GM19025 (cell line): ENCODE measurements around the gene ZBED3.
"Not testable (repeated sequence)": the region's sequence is repeated elsewhere in the genome, so short reads cannot be mapped to it uniquely, and the experiment has no call there.

Experiments used
- ATAC-seq: cut with Tn5 transposase; IDR thresholded peaks from one replicate; pipeline ENCODE4 v1.9.1; 2021; ENCODE audit warnings: mild to moderate bottlenecking, low read depth, moderate library complexity; ENCODE audit not compliant: unreplicated experiment

ZBED3 gene

DNA sequence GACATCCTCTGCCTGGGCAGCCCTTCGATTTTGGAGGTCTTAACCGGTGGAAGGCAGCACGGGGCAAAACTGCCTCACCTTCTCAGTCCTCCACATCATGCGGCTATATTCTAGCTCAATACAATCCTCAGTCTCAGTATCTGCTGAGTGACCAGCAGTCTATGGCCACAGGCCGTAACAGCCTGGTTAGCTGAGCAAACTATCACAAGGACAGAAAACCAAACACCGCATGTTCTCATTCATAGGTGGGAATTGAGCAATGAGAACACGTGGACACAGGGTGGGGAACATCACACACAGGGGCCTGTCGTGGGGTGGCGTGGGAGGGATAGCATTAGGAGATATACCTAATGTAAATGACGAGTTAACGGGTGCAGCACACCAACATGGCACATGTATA, 6.6 kb downstream of the ZBED3 start:
- ATAC-seq, result not testable (repeated sequence)

DNA sequence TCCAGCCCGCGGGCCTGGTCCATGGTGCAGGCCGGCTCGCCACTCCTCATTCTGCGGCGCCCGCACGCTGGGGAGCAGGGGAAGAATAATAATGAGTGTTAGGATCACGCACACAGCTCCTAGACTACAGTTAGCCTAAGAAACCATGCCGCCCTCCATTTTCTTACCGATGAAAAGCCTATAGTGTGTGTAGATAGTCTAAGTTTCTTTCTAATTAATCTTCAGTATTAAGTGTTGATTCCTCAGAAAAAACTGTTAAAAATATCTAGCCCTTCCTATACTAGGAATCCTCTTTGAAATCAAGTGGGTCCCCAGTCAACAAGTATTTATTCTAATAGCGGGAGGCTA, 9.3 kb downstream of the ZBED3 start:
- no peak for ATAC-seq

DNA sequence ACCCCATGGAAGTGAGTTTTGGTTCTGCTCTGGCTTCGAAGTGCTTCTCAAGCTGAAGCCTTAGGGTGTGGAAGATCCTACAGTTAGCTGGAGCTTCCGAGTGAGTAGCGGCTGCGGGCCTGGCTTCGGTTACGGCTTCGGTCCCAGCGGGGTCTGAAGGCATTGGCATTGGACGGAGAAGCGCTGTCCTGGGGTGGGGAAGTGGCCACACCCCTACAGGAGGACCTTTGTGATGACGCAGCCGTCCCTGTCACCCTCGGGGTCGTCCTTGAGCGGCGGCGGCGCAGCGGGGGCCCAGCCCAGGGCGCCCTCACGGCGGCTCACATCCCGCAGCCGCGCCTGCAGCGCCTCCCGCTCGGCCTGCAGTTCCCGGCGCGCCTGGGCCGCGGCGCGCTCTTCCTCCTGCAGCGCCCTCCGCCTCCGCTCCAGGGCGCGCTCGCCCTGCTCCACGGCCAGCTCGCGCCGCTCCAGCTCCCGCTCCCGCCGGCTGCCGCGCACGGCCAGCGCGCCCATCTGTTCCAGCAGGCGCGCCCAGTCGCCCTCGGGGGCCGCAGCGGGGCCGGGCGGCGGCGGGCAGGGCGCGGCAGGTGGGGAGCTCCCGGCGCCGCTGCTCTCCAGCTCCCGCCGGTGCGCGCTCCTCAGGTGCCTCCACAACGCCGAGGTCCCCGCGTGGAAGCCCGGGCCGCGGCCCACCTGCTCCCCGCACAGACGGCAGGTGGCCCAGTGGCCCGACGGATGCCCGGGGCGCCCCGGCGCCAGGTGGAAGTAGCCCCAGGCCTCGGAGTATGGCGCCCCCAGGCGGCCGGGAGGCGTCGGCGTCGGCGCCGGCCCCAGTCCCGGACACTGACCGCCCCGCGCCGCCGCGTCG, 9.9 kb downstream of the ZBED3 start:
- ATAC-seq, result peak; percentile 86

DNA sequence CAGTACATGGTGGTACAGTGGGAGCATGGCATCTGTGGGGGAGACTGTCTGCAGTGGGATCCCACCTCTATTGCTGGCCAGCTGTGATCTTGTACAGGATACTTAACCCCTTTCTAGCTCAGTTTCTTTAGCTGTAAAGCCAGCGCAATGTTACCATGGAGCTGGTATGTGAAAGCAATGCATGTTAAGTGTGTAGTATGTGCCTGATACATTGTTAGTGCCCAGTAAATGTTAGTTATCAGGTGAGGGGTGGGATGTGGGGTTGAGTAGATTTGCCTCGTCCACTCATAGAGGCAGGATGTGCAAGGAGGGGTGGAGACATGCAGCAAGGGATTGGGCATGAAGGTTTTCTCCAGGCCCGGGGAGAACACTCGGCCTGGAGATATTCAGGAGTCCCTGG, 12.3 kb downstream of the ZBED3 start:
- no peak for ATAC-seq

DNA sequence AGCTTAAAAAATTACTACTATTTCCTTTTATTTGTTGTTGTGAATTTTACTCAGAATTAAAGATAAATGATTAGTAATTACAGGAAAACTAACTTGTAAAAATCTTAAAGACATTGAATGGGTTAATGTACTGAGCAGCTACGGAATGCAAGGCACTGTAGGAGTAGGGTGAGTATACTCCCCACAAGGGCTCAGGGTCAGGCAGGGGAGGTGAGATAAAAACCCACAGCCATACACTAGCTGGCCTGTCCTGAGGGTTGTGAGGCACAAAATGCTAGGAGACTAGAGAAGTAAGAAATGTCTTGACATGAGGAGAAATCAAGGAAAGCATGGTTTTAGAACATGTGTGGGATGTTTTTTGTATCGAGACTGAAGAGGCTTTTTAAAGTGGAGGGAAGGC, 13.4 kb downstream of the ZBED3 start:
- no peak for ATAC-seq

DNA sequence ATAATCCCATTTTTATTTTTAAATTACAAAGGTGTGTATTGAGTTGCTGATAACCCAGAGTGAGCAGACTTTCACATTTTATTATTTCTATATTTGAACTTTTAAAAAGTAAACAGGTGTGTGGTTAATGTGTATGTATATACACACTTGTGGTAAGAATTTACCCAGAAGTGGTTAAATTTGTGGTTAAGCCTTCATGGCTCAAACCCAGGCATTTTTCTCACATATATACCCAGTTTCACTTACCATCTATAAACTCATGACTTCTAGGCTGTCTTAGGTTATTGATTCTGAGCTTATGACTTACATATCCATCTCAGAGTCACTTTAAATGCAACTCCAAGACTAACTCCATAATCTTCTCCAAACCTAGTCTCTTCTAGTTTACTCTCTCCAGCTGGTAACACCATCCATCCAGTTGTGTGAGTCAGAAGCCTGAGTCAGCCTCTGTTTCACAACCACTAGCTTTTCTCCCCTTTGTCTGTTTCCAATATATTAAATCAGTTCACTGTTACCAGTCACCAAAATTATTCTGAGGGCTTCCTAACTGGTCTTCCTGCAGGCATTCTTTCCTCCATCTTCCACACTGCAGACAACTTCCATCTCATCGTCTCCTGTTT, 20.2 kb downstream of the ZBED3 start:
- ATAC-seq, result no peak

DNA sequence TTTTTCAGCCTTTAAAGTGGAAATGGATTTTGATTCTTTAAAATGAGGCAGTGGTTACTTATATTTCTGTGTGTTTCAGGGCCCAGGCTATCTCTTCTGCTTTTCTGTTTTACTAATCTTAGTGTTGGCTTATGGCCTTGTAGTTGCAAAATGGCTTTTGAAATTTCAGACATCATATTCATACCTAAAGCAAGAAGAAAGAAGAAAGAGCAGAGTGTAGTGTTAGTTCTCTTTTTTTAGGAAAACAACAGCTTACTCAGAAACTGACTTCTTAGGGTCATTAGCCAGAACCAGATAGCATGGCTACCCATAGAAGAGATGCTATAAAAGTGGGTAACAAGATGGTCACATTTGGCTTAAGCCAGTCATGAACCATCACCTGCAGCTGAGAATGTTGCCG, 20.9 kb downstream of the ZBED3 start:
- ATAC-seq, result no peak

DNA sequence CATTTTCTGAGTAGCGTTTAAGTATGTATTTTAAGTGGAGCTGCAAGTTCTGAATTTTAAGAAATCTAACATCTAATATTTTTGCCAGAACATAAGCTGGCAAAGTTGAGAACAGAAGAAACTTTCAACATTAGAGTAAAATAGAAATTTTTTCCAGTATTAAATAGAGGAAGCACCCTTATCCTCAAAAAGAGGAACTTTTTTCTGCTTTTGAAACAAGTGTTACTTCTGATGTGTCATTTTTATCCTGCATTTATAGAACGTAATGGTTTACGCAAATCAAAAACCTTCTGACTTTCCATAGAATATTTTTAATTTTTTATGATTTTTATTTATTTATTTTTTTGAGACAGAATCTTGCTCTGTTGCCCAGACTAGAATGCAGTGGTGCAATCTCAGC, 21.8 kb downstream of the ZBED3 start:
- no peak for ATAC-seq

DNA sequence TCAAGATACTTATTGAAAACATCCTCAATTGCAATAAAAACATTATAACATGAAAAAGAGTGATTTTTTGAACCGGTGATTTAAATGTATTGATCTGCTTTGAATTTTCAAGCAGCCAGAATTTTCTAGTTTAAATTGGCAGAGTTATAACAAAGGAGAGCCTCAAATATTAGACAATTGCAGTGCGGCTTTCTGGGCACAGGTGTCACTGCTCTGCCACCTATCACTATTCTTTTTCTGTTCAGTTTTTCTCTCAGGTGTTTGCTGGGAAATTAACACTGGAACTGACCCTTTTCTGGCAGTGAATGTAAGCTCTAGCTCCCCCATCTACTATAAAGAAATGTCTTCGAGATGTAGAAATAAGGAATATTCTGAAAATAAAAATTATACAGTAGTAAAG, 23.0 kb downstream of the ZBED3 start:
- no peak for ATAC-seq

DNA sequence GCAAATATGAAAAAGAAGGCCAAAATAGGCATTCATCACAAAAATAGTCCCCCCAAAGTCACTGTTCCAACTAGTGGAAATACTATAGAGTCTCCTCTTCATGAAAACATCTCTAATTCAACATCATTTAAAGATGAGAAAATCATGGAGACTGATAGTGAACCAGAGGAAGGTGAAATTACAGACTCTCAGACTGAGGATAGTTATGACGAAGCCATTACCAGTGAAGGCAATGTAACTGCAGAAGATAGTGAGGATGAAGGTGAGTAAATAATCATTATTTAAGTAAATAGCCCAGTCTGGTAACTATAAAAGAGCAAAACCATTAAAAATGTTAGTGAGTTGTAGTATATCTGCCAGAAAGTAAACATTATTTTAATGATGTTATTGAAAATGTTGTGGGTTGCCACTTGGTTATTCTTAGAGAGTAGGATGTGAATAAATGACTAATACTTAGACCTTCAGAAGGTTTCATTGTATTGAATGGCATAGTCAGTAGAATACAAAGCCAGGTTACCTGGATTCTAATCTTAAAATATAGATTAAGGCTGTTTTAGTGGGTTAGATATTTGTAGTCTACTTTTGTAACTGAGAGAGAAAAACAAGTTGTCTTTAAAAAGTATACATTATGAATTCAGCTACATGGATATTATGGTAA, 40.5 kb downstream of the ZBED3 start:
- no peak for ATAC-seq

DNA sequence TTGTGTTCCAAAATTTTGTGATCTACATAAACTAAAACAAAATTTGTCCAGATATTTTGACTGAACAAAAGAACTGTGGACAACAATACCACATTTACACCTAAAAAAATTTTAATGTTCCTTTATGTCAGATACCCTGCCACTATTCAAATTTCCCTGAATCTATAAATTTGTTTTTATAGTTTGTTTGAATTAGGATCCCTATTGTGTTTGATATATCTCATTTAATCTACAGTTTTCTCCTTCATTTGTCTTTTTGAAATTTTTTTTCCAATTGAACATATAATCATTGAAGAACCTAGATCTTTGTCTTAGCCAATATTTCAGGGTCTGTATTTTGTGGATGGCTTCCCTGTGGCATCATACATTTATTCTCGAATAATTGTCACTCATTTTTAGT, 51.1 kb downstream of the ZBED3 start:
- ATAC-seq, result no peak

DNA sequence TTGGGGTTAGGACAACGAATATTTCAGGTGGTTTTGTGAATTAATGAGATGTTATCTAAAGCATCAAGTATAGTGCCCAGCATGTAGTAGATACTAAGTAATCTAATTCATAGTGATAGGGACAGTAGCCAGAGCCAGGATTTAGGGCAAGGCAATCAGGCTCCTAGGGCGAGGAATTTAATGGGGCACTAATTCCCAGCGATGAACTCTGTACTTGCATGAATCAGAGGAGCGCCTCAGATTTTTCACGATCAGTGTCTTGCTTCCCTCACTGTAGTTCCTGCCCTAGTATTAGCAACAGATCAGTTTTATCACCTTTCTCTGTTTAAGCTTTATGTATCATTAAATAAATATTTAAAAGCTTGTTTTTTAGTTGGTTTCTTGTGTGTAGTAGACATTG, 53.7 kb downstream of the ZBED3 start:
- ATAC-seq, result no peak

DNA sequence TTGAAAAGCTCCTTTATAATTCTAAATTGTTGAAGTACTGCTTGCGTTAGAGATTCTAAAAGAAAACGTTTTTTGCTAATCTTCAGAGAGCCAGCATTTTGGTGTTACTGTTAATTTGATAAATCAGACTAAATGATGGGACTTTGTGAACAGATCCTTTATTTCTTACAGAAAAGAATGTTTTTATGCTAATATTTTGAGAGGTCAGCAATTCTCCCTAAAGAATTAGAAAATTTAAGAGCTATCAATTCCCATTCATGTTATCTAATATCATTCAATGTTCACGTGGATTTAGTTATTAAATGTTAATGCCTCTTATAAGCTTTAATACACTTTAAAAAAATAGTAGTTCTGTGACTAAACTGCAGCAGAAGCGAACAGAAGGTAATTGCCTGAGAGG, 54.5 kb downstream of the ZBED3 start:
- no peak for ATAC-seq

DNA sequence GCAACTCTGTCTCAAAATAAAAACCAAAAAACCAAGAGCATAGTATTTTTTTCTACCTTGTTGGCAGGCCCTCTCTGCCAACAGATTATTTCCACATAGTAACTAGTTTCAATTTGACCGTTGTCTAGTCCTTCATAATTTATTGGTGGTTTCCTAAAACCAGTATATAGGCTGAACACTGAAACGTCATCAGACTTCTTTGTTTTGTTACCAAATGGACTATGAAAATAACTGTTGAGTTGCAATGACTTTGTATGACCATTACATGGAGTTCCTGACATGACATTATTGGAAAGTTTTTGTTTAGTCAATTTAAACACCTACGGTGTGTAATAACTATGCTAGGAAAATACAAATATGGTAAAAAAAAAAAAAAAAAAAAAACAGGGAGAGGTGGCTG, 55.2 kb downstream of the ZBED3 start:
- no peak for ATAC-seq

DNA sequence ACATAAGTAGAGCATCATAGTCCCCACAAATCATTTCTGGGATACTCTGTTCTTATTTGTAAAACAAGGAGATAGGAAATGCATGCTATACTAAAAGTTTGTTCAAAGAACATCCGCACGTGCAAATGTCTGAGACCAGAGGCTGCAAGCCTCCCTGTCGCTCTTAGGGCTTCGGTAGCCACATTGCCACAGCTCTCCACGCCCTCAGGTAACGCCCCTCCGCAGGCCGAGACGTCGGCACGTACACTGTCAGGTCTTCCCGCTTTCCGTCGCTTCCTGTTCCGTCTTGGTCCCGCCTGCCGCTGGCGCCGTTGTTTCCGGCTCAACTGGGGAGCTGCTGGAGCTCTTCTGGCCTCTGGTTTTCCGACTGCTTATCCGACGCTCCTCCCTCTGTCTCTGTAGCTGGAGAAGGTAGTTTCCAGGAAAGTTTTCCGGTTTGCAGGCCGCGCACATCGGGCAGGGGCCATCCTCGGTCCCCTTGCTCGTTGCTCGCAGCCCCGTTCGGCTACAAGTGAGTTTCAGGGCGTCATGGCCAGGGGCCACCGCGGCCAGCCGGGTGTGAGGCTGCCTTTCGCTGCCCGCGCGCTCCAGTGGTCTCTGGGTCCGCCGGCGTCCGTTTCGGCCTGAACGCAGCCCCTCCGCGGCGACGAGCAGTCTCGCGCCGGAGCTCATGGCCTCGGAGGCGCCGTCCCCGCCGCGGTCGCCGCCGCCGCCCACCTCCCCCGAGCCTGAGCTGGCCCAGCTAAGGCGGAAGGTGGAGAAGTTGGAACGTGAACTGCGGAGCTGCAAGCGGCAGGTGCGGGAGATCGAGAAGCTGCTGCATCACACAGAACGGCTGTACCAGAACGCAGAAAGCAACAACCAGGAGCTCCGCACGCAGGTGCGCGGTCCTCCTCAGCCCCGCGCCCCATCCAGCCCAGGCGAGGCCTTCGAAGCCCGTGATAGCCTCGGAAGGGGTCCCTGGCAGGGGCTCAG, 56.7 kb downstream of the ZBED3 start, which contains the start of gene AGGF1:
AGGF1 (plus strand) TSS at position 308 of the 975 bp plus-strand sequence; CDS start at position 671, 363 bp downstream.
- ATAC-seq, result peak; percentile 96

DNA sequence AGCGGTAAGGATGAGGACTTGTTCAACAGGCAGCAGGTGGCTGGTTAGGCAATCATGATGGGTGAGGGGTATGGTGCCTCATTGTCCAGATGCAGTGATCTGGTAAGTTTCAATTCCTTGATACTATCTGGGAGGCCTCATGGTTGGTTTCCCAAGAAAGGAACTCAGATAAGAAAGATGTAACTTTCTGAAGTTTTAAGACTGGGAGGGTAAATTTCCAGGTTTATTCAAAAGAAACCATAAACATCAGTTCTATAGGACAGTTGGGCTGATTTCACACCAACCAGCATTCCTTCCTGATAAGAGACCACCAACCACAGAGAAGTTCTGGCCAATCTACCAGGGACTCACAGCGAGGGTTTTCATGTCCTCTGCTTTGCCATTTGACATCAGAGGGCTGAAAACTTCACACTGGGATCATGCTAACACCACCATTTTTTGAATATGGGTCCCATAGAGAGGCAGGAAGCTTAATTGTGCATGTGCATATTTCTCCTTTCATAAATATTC, 57.7 kb downstream of the ZBED3 start:
- ATAC-seq, result no peak

DNA sequence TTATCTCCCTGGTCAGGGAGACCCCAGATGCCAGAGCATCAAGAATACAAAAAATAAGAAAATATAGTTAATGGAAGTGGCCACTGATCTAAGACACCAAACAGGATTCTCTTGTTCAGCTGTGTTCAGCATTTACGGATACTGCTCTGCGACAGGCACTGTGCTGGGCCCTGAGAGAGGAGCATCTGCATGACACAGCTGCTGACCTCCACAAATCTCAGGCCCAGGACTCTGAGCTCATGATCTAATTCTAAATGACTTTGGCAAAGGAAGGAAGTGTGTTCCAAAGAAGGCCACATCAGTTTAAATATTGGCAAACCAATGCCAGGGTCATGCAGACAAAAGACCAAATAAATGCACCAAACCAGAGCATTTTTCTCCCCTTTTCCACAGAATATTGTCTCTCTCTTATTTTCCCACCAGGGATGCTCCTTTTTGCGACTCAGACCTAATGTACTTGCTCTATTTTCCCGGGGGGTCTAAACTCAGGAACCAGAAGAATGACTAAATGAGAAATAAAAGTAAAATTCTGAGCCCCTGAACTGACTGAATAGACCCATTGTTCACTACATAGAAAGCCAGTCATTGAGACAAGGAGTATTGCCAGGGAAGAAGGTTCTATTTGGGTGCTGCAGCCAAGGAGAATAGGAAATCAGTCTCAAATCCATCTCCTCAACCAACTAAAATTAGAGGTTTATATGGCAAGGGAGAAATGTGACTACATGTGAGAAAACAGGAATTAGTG, 58.3 kb downstream of the ZBED3 start:
- no peak for ATAC-seq

DNA sequence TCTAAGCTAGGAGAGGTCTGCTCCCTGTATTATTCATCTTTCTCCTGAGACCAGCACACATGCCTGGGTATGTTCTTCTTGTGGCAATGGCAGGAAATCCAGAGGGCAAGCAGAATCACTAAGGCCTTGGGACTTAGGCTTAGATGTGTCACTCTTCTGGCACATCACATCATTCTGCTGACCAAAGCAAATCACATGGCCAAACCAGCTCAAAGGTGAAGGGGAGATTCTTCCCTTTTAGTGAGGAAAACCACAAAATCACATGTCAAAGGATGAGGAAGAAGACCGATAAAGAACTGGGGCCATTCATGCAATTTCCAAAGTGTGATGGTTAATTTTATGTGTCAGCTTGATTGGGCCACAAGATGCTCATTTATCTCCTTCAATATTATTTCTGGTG, 62.6 kb downstream of the ZBED3 start:
- ATAC-seq, result no peak

DNA sequence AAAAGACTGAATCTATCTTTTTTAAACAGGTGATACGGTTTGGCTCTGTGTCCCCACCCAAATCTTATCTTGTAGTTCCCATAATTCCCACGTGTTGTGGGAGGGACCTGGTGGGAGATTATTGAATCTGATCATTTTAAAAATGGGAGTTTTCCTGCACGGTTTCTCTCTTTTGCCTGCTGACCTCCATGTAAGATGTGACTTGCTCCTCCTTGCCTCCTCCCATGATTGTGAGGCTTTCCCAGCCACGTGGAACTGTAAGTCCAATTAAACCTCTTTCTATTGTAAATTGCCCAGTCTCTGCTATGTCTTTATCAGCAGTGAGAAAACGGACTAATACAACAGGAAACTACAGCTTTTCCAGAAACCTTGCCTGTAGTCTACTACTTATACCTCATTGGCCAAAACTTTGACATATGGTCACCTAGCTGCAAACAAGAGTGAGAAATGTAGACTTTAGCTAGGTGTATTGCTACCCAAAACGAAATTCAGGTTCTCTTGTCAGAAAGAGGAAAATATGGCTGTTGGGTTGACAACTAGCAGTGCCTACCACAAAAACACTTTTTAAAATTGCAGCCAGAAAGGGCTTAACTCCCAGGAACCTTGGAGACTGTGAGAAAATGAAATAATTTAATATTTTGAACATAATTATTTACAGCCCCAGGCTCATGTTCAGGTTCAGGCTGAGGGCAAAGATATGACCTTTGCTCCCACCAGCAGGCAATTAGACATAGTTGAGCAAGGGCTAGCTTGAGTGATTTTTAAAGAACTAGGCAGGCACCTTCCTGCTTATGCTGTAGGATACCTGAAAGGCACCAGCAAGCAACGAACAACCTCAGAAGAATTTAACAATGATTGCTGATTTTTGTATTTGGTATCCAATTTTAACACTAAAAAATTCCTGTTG, 64.3 kb downstream of the ZBED3 start:
- ATAC-seq, result no peak
